ENCODE results near the gene GRIA3.
"Not testable (repeated sequence)": the region's sequence is repeated elsewhere in the genome, so short reads cannot be mapped to it uniquely, and the experiment has no call there.

The GRIA3 gene

GRCh38 chrX:123348468-123348867 is 164.4 kb downstream of the GRIA3 start:
- DNase-seq: no peak

- no peak for DNase-seq
These were observed 166.1 kb downstream of the GRIA3 start for GRCh38 chrX:123350226-123350625.

- no peak for DNase-seq
These were observed 173.9 kb downstream of the GRIA3 start for GRCh38 chrX:123357941-123358340.

- no peak for DNase-seq
These were observed 174.4 kb downstream of the GRIA3 start for GRCh38 chrX:123358457-123358856.

- no peak for DNase-seq
These were observed 177.3 kb downstream of the GRIA3 start for GRCh38 chrX:123361371-123361770.

GRCh38 chrX:123386196-123386595 is 202.1 kb downstream of the GRIA3 start:
- DNase-seq: not testable (repeated sequence)

GRCh38 chrX:123392921-123393320 is 208.8 kb downstream of the GRIA3 start:
- DNase-seq: no peak

GRCh38 chrX:123399709-123400108 is 215.6 kb downstream of the GRIA3 start:
- no peak for DNase-seq

GRCh38 chrX:123405231-123405630 is 221.2 kb downstream of the GRIA3 start:
- no peak for DNase-seq

- DNase-seq: no peak
These were observed 225.0 kb downstream of the GRIA3 start for GRCh38 chrX:123408821-123409737.

- DNase-seq: peak in 15 of 56 donors; percentile 0 to 15 (median 0)
These were observed 238.8 kb downstream of the GRIA3 start for GRCh38 chrX:123422875-123423274.

- no peak for DNase-seq
These were observed 240.5 kb downstream of the GRIA3 start for GRCh38 chrX:123424546-123424945.

GRCh38 chrX:123425471-123425870 is 241.4 kb downstream of the GRIA3 start:
- no peak for DNase-seq

GRCh38 chrX:123425904-123426303 is 241.8 kb downstream of the GRIA3 start:
- DNase-seq: peak in 24 of 56 donors; percentile 0 to 24 (median 2)

- DNase-seq: no peak
These were observed 248.5 kb downstream of the GRIA3 start for GRCh38 chrX:123432361-123433150.

GRCh38 chrX:123436512-123437136 is 252.5 kb downstream of the GRIA3 start:
- DNase-seq: no peak

- DNase-seq: not testable (repeated sequence)
These were observed 255.8 kb downstream of the GRIA3 start for GRCh38 chrX:123439926-123440325.

GRCh38 chrX:123442764-123443163 is 258.7 kb downstream of the GRIA3 start:
- no peak for DNase-seq

GRCh38 chrX:123447506-123447905 is 263.4 kb downstream of the GRIA3 start:
- DNase-seq: no peak

GRCh38 chrX:123449335-123449734 is 265.3 kb downstream of the GRIA3 start:
- DNase-seq: no peak

GRCh38 chrX:123450222-123450621 is 266.1 kb downstream of the GRIA3 start:
- no peak for DNase-seq
